Activated naive CD8-positive, alpha-beta T cell treated with anti-CD3 and anti-CD28 coated beads, Interleukin-2, amount 50 U/mL, for 24 hours (primary cell): Measurements from ENCODE around the gene PPP1R15B.

ENCODE experiments used
- ATAC-seq: fragments of 150-1000 bp; cut with Tn5 transposase; one replicate; pipeline ENCODE4 v1.10.0; 2021
- DNase-seq: peaks from one replicate; pipeline ENCODE4 v3.0.0; 2021
- H3K27ac Mint-ChIP-seq: one replicate; pipeline ENCODE4 v1.8.0; 2021; ENCODE audit warnings: mild to moderate bottlenecking, mixed read lengths
- H3K27me3 Mint-ChIP-seq: one replicate; pipeline ENCODE4 v1.8.0; 2021; ENCODE audit warnings: mixed read lengths
- H3K36me3 Mint-ChIP-seq: one replicate; pipeline ENCODE4 v1.8.0; 2021; ENCODE audit warnings: low read depth, mixed read lengths
- H3K4me1 Mint-ChIP-seq: one replicate; pipeline ENCODE4 v1.8.0; 2021; ENCODE audit warnings: mixed read lengths
- H3K4me3 Mint-ChIP-seq: one replicate; pipeline ENCODE4 v1.8.0; 2021; ENCODE audit warnings: mild to moderate bottlenecking, moderate library complexity, mixed read lengths
- H3K9me3 Mint-ChIP-seq: one replicate; pipeline ENCODE4 v1.8.0; 2021; ENCODE audit warnings: mixed read lengths

The PPP1R15B gene

GRCh38 chr1:204420039-204421004 is 8.7 kb upstream of the PPP1R15B start:
- Mint-ChIP-seq H3K4me3 (peak overlapping the region; percentile 1), H3K9me3 (no peaks in the 10 kb centered on the region), H3K27me3 (no peaks in the 10 kb centered on the region), H3K27ac (peak overlapping the region; percentile 66), H3K4me1 (peaks cover 49% of the 10 kb centered on the region), H3K36me3 (peaks cover 5% of the 10 kb centered on the region)
- ATAC-seq = no peak
- DNase-seq = no peak

GRCh38 chr1:204419064-204419403 is 7.4 kb upstream of the PPP1R15B start:
- peaks cover 53% of the 10 kb centered on the region for H3K4me1 Mint-ChIP-seq
- ATAC-seq (no peak), DNase-seq (no peak)
- H3K9me3 Mint-ChIP-seq = no peaks in the 10 kb centered on the region
- H3K4me3 Mint-ChIP-seq = no peak overlapping the region
- H3K27ac Mint-ChIP-seq = no peak overlapping the region
- H3K36me3 Mint-ChIP-seq = peaks cover 5% of the 10 kb centered on the region
- H3K27me3 Mint-ChIP-seq = no peaks in the 10 kb centered on the region

GRCh38 chr1:204418174-204419063 is 6.8 kb upstream of the PPP1R15B start:
- peak overlapping the region; percentile 94 for H3K27ac Mint-ChIP-seq

GRCh38 chr1:204417074-204417997 is 5.7 kb upstream of the PPP1R15B start:
- Mint-ChIP-seq H3K27me3 (no peaks in the 10 kb centered on the region), H3K4me1 (peaks cover 57% of the 10 kb centered on the region), H3K4me3 (peak overlapping the region; percentile 50), H3K27ac (peak overlapping the region; percentile 94), H3K36me3 (peaks cover 3% of the 10 kb centered on the region), H3K9me3 (no peaks in the 10 kb centered on the region)
- DNase-seq (peak; percentile 47), ATAC-seq (peak; percentile 91)

More at GRCh38 chr1:204418174-204419063, 6.8 kb upstream of the PPP1R15B start:
- peaks cover 53% of the 10 kb centered on the region for H3K4me1 Mint-ChIP-seq
- DNase-seq = no peak
- no peaks in the 10 kb centered on the region for H3K27me3 Mint-ChIP-seq
- H3K36me3 Mint-ChIP-seq = peaks cover 5% of the 10 kb centered on the region
- peak; percentile 3 for ATAC-seq
- no peak overlapping the region for H3K4me3 Mint-ChIP-seq
- H3K9me3 Mint-ChIP-seq = no peaks in the 10 kb centered on the region

GRCh38 chr1:204416589-204417073 is 5.0 kb upstream of the PPP1R15B start:
- peaks cover 3% of the 10 kb centered on the region for H3K36me3 Mint-ChIP-seq
- no peaks in the 10 kb centered on the region for H3K9me3 Mint-ChIP-seq
- no peak for DNase-seq
- no peaks in the 10 kb centered on the region for H3K27me3 Mint-ChIP-seq
- peak overlapping the region; percentile 79 for H3K27ac Mint-ChIP-seq
- H3K4me1 Mint-ChIP-seq = peaks cover 61% of the 10 kb centered on the region
- peak overlapping the region; percentile 52 for H3K4me3 Mint-ChIP-seq
- no peak for ATAC-seq

- peaks cover 9% of the 10 kb centered on the region for H3K36me3 Mint-ChIP-seq
- no peak overlapping the region for H3K4me3 Mint-ChIP-seq
- peaks cover 51% of the 10 kb centered on the region for H3K4me1 Mint-ChIP-seq
- H3K27ac Mint-ChIP-seq = no peak overlapping the region
- no peaks in the 10 kb centered on the region for H3K9me3 Mint-ChIP-seq
- H3K27me3 Mint-ChIP-seq = no peaks in the 10 kb centered on the region
- DNase-seq (no peak), ATAC-seq (no peak)
Observed at GRCh38 chr1:204415351-204415750, 3.7 kb upstream of the PPP1R15B start.

- Mint-ChIP-seq H3K27me3 (no peaks in the 10 kb centered on the region), H3K36me3 (peaks cover 23% of the 10 kb centered on the region), H3K9me3 (no peaks in the 10 kb centered on the region), H3K4me1 (peaks cover 40% of the 10 kb centered on the region), H3K4me3 (no peak overlapping the region), H3K27ac (peak overlapping the region; percentile 26)
- DNase-seq = no peak
- no peak for ATAC-seq
Observed at GRCh38 chr1:204414016-204414415, 2.4 kb upstream of the PPP1R15B start.

GRCh38 chr1:204413170-204413535 is 1.5 kb upstream of the PPP1R15B start:
- no peak for DNase-seq
- peaks cover 31% of the 10 kb centered on the region for H3K36me3 Mint-ChIP-seq

GRCh38 chr1:204410688-204411450 is 748 bp downstream of the PPP1R15B start:
- Mint-ChIP-seq H3K27me3 (no peaks in the 10 kb centered on the region), H3K36me3 (peaks cover 49% of the 10 kb centered on the region), H3K27ac (peak overlapping the region; percentile 98)

More at GRCh38 chr1:204413170-204413535, 1.5 kb upstream of the PPP1R15B start:
- H3K27me3 Mint-ChIP-seq = no peaks in the 10 kb centered on the region
- H3K4me3 Mint-ChIP-seq = peak overlapping the region; percentile 24
- H3K27ac Mint-ChIP-seq = peak overlapping the region; percentile 68
- H3K9me3 Mint-ChIP-seq = no peaks in the 10 kb centered on the region
- no peak for ATAC-seq
- H3K4me1 Mint-ChIP-seq = peaks cover 32% of the 10 kb centered on the region

GRCh38 chr1:204409836-204410687 is 1.6 kb downstream of the PPP1R15B start:
- Mint-ChIP-seq H3K27ac (peak overlapping the region; percentile 98), H3K4me3 (peak overlapping the region; percentile 92), H3K9me3 (no peaks in the 10 kb centered on the region), H3K36me3 (peaks cover 55% of the 10 kb centered on the region), H3K27me3 (no peaks in the 10 kb centered on the region), H3K4me1 (peaks cover 21% of the 10 kb centered on the region)
- DNase-seq (no peak), ATAC-seq (no peak)

More at GRCh38 chr1:204410688-204411450, 748 bp downstream of the PPP1R15B start:
- Mint-ChIP-seq H3K4me1 (peaks cover 16% of the 10 kb centered on the region), H3K4me3 (peak overlapping the region; percentile 92), H3K9me3 (no peaks in the 10 kb centered on the region)
- DNase-seq = no peak
- peak; percentile 12 for ATAC-seq

GRCh38 chr1:204409123-204409522 is 2.5 kb downstream of the PPP1R15B start:
- H3K27me3 Mint-ChIP-seq = no peaks in the 10 kb centered on the region
- peaks cover 62% of the 10 kb centered on the region for H3K36me3 Mint-ChIP-seq
- no peaks in the 10 kb centered on the region for H3K9me3 Mint-ChIP-seq
- DNase-seq (no peak), ATAC-seq (no peak)
- peaks cover 26% of the 10 kb centered on the region for H3K4me1 Mint-ChIP-seq
- H3K4me3 Mint-ChIP-seq = peak overlapping the region; percentile 92
- peak overlapping the region; percentile 98 for H3K27ac Mint-ChIP-seq

GRCh38 chr1:204408602-204409001 is 3.0 kb downstream of the PPP1R15B start:
- Mint-ChIP-seq H3K4me1 (peaks cover 30% of the 10 kb centered on the region), H3K36me3 (peaks cover 68% of the 10 kb centered on the region)
- no peak for ATAC-seq

More at GRCh38 chr1:204408602-204409001, 3.0 kb downstream of the PPP1R15B start:
- no peak for DNase-seq
- H3K4me3 Mint-ChIP-seq = peak overlapping the region; percentile 92
- no peaks in the 10 kb centered on the region for H3K27me3 Mint-ChIP-seq
- no peaks in the 10 kb centered on the region for H3K9me3 Mint-ChIP-seq
- peak overlapping the region; percentile 98 for H3K27ac Mint-ChIP-seq
